NCI-H524 treated with DMSO at 0.1 percent for 48 hours (cell line): ENCODE data around the gene TMEM59L.

Experiments used
- DNase-seq: peaks from one replicate; lab custom pipeline; 2025; lab: John Stamatoyannopoulos, UW

Gene TMEM59L

DNA sequence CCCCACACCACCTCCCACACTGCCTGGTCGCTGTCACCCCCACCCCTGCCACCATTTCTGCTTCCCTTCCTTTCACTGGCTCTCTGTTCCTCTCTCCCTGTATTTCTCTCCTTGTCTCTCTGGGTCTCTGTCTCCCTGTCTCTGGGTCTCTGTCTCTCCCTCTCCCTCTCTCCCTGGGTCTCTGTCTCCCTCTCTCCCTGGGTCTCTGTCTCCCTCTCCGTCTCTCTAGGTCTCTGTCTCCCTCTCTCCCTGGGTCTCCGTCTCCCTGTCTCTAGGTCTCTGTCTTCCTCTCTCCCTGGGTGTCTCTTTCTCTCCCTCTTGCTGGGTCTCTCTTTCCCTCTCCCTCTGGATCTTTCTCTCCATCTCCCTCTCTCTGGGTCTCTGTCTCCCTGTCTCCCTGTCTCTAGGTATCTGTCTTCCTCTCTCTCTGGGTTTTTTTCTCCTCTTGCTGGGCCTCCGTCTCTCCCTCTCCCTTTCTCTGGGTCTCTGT, 45.7 kb downstream of the TMEM59L start:
- DNase-seq = no peak

DNA sequence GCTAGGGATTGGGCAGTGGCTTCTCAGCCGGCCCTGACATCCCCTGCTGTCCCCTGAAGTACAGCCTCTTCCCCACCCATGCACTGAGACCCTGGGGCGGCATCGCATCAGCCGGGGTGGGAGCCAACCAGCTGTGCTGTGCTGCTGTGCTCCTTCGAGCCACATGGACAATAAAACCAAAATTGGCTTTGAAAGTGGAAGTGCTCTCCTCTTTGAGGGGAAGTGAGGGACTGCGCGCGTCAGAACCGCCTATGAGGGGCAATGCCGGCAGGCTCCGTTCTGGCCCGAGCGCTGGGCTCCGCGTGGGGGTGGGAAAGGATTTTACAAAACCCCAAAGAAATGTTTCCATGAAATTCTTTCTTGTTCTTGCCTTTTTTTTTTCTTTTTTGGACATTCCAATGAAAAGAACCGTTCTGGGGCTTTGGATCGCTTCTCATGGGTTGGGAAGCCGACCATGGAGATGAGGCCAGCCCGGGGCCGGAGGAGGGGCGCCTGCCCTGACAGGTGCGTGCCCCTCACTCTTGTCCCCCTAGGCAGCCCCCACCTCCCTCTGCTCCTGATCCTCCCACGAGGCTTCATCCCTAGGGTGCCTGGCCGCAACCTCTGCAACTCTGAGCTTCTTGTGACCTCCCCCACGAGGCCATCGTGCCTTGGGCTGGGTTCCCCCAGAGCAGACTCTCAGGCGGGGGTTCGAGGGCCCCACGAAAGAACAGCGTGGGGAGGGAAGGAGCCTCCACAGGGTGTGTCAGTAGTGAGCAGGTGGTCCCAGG, 46.8 kb downstream of the TMEM59L start:
- no peak for DNase-seq

DNA sequence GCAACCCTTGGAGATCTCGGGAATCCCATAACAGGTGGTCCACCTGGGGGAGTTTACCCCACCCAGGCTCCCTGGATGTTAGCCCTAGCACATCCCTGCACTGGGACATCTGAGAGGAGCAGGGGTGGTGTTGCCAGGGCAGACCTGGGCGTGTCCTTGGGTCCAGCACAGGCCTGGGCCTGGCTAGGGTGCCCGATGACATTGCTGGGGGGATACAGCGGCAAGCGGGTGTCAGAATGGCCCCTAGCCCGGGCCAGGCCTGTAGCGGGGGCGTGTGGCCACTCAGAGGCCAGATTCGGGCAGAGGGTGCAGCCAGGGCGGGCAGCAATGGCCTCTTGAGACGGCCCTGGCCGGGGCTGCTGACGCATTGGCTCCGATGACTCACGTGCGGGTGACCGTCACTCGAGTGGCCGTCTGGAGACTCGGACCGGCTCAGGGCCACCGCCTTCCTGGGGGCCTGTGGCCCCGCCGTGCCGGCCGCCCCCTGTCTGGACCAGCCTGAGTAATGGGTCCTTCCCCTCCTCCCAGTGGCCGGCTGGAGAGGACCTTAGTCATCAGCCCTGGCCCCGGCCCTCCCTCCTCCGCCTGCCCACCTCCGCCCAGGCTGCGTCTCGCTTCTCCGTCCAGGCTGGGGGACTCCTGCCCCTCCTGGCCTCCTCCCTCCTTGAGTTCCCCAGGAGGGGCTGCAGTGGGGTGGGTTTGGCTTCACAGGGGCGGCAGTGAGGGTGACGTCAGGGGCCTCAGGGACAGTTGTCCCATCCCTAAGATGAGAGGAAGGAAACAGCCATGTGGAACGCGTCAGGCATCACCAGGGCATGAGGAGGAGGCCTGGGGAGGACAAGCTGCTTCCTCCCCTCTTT, 47.6 kb downstream of the TMEM59L start:
- DNase-seq = no peak

DNA sequence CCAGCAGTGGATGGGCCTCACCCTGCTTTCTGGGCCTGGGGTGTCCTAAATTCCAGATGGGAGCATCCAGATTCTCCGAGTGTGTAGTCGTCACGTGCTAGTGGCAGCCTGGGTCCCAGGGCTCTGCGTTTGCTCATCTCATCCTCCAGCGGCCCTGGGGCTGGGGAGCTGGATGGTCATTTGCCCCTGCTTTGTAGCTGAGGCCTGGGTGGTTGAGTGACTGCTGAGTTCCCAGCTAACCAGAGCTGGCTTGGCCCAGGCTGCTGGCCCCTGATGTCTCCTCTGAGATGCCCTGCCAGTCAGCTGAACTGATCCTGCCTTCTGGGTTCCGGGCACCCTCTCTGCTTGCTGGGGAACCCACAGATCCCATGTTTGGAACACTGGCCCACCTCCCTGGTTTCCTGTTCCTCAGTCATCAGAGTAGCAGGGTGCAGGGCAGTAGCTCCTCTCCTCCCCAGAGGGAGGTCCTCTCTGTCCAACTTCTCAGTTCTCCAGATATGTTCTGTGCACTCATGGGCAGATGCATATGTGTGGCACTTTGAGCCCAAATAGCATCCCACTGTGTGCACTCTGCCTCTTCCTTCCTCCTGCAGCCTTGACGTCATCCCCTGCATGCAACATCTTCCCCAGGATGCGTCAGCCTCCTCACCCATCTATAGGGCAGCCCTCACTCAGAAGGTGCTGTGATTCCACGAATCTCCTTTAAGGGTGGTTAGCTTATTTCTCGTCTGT, 48.4 kb downstream of the TMEM59L start:
- DNase-seq = no peak

DNA sequence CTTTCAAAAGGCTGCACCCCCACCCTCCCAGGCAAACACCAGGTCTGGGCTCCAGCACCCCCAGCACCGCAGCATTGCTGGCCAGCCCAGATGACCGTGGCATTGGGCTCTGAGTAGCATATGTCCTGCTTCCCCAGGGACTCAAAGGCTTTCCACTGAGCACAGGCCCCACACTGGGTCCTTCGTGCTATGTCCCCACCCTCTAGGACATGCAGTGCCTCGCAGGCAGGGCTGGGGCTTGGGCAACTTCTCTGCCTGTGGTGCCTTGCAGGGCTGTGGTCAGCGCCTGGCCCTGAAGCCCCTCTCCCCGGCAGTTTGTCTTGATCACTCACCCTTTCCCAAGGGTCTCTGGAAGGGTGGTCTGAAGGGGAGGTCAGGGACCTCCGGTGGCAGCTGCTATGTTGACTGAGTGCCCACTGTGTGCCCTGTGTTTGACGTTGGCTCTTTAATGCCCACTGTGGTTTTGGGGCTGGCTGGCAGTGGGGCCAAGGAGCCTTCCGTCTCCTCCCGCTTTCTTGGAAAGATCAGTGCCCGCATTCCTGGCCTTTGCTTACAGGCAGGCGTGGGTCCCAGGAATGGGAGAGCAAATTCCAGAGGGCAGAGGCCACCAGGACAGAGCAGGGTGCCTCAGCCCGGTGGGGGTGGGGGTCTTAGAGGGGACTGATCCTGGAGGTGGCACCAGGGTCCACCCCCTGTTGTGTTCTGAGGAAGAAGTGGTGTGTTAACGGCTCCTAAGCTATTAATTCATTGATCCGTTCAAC, 50.5 kb downstream of the TMEM59L start:
- DNase-seq = no peak

DNA sequence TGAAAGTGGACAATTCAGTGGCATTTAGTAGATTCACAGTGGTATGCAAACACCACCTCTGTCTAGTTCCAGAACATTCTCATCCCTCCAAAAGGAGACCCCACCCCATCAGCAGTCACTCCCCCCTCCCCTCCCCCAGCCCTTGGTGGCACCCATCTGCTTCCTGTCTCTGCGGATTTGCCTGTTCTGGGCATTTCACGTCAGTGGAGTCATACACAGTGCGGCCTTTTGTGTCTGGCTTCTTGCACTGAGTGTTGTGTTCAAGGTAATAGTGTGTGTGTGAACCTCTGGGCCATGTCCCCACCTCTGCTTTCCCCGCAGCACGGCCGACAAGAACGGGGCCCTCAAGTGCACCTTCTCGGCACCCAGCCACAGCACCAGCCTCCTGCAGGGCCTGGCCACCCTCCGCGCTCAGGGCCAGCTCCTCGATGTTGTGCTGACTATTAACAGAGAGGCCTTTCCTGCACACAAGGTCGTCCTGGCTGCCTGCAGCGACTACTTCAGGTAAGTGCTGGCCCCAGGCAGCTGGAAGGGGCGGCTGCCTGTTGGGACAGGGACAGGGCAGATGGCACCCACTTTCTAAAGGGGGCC, 51.4 kb downstream of the TMEM59L start:
- peak; percentile 39 for DNase-seq

DNA sequence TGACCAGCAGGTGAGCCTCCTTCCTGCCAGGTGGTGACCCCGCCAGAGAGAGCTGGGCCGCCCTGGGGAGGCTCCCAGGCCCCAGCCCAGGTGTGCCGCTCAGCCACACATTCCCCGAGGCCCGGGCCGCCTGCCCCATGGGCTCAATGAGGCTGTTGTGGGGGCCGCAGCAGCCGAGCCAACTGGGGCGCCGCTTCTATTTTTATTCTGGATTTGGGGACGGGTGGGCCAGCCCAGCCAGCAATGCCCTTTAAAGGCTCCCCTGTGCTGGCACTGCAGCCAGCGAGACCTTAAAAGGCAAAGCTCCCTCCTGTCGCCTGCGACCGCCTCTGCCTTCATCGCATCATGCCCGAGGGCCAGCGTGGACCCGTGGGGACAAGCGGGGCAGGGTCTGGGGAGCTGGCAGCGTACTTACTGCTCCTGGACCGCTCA, 53.1 kb downstream of the TMEM59L start:
- no peak for DNase-seq

DNA sequence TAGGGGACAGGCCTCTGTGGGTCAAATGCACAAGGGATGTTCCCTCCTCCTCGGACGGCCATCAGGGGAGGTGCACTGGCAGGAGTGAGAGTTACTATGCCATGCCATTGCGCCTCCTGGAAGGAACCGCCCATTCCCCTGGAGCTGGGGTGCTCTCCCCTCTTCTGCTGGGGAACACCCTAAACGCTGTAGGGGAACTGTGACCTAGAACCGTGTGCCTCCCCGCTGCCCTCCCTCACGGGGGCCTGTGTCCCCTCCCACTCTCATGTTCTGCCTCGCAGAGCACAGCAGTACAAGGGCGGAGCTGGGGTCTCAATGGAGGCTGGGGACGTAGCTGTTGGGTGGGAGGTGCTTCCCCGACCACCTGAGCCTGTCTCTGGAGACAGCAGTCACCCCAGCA, 53.6 kb downstream of the TMEM59L start:
- no peak for DNase-seq

DNA sequence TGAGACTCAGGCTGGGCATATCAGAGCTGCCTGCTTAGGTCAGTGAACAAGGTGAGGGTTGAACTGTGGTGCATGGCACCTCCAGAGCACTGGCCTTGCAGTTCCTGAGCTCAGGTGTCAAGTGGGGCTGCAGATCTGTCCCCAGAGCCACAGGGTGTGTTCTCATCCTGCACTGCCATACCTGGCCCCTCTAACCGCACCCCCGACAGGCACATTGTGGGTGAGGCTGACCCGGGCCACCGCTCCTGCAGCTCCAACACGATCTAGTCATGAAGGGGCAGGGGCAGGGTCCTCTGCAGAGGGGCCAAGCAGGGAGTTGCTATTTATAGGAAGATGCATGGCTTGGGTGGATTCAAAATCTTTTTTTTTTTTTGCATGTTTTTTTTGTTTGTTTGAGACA, 54.1 kb downstream of the TMEM59L start:
- no peak for DNase-seq

DNA sequence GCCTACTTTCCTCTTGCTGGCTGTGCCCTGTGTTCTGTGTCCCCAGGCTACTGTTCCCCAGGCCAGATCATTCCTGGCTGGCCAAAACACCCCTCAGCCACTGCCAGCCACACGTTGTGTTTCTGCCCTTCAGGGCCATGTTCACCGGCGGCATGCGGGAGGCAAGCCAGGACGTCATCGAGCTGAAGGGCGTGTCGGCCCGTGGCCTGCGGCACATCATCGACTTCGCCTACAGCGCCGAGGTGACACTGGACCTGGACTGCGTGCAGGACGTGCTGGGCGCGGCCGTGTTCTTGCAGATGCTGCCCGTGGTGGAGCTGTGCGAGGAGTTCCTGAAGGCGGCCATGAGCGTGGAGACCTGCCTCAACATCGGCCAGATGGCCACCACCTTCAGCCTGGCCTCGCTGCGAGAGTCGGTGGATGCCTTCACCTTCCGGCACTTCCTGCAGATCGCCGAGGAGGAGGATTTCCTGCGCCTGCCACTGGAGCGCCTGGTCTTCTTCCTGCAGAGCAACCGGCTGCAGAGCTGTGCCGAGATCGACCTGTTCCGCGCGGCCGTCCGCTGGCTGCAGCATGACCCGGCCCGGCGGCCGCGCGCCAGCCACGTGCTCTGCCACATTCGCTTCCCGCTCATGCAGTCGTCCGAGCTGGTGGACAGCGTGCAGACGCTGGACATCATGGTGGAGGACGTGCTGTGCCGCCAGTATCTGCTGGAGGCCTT, 55.0 kb downstream of the TMEM59L start:
- no peak for DNase-seq

DNA sequence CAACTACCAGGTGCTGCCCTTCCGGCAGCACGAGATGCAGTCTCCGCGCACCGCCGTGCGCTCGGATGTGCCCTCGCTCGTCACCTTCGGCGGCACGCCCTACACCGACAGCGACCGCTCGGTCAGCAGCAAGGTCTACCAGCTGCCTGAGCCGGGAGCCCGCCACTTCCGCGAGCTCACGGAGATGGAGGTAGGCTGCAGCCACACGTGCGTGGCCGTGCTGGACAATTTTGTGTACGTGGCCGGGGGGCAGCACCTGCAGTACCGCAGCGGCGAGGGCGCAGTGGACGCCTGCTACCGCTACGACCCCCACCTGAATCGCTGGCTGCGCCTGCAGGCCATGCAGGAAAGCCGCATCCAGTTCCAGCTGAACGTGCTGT, 55.6 kb downstream of the TMEM59L start:
- no peak for DNase-seq

DNA sequence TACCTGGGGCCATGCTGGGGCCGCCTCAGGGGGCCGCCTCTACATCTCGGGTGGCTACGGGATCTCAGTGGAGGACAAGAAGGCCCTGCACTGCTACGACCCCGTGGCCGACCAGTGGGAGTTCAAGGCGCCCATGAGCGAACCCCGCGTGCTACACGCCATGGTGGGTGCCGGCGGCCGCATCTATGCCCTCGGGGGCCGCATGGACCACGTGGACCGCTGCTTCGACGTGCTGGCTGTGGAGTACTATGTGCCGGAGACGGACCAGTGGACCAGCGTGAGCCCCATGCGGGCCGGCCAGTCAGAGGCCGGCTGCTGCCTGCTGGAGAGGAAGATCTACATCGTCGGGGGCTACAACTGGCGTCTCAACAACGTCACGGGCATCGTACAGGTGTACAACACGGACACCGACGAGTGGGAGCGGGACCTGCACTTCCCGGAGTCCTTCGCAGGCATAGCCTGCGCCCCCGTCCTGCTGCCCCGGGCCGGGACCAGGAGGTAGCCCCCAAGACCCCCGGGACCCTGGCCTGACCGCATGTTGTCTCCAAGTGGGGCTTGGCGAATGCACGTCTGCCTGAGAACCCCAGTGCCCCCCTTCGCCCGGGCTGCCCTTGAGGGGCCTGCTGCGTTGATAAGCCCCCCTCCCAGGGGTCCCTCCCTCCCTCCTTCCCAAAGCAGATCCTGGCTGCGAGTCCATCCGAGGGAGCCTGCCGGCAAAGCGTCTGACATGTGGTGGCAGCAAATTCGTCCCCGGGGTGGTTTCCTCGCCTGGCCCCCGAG, 56.3 kb downstream of the TMEM59L start:
- no peak for DNase-seq

DNA sequence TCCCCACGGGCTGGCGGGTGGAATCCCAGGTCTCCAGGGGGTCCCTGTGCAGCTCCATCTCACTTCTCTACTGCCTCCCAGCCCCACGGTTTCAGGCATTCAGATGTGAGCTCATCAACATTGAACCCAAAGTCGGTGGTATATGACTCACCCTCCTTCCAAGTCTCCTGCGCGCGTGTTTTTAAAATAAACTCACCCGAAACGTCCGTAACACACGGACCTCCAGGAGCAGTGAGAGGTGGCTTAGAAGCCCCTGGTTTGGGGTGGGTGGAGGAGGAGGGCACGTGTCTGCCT, 56.8 kb downstream of the TMEM59L start:
- DNase-seq = no peak

DNA sequence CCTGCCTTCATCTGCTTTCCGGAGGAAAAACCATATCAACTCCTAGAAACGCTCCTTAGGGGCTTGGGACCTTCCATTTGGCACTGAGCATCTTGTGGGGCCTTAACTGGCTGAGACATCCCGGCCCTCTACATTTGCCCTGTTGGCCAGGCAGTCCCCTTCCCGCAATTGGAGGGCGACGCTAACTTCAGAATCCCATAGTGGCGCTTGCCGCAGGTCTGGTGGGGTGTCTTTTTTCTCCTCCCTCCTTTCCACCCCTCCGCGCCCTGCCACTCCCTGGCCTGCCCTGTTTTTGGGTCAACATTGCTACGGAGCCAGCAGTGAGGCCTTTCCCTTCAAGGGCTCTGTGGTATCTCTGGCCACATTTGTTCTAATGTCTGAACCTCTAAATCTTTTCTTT, 57.2 kb downstream of the TMEM59L start:
- DNase-seq = no peak

DNA sequence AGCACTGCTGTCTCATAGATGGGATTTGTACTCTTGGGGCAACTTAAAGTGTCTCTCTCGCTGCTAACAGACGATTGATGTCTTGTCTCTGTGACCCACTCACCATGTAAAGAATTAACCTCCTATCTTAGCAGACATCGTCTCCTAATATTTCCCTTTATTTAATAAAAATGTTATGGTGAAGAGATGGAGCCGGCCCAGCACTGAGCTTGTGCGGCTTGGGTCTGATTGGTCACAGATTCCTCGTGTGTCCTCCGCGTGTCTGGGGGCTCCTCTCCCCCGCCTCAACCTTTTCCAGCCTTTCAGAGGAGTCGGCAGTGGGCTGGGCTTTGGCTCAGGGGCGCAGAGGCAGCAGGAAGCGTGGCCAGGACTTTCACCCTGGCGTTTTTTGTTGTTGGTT, 57.6 kb downstream of the TMEM59L start:
- no peak for DNase-seq
